Breast epithelium (tissue), 4 donors: Measurements from ENCODE around the gene REL. TPM values are rescaled to one million over a fixed set of nuclear protein-coding genes. Genes with fewer than 3 reads are reported as not detected.

Experiments used
- DNase-seq, 2 donors: peaks; one replicate each; pipeline ENCODE4 v3.0.0-alpha.2; 2019; ENCODE audit warnings: low spot score in 2 of 2
- H3K27ac ChIP-seq, 2 donors: fragments of 200-600 bp; sonication (generic) in 1 of 2; one replicate each; pipeline ENCODE4 v1.5.1; 2016 to 2019; ENCODE audit warnings: mild to moderate bottlenecking in 1 of 2
- H3K27me3 ChIP-seq, 2 donors: fragments of 200-600 bp; sonication (generic) in 1 of 2; one replicate each; pipeline versions ENCODE4 v1.5.1 to v1.6.0; 2017 to 2019; ENCODE audit warnings: control low read depth in 1 of 2, mild to moderate bottlenecking in 1 of 2
- H3K36me3 ChIP-seq: fragments of 200-600 bp; one replicate; pipeline ENCODE4 v1.5.1; 2019
- H3K4me1 ChIP-seq, 2 donors: fragments of 200-600 bp; sonication (generic); one replicate each; pipeline ENCODE4 v1.5.1; 2016 to 2019; ENCODE audit warnings: control low read depth in 1 of 2
- H3K4me3 ChIP-seq, 3 donors: fragments of 200-600 bp; sonication (generic); 1 replicate in 2 of 3; 2 replicates in 1 of 3; pipeline ENCODE4 v1.5.1; 2016 to 2019; ENCODE audit warnings: mild to moderate bottlenecking in 3 of 3, moderate library complexity in 2 of 3
- H3K9me3 ChIP-seq, 2 donors: fragments of 200-600 bp; sonication (generic) in 1 of 2; one replicate each; pipeline ENCODE4 v1.5.1; 2016 to 2019; ENCODE audit warnings: control low read depth in 1 of 2
- CTCF ChIP-seq, 3 donors: fragments of 450-650 bp; IDR thresholded peaks; one replicate each; pipeline ENCODE4 v1.5.1; 2016 to 2017; ENCODE audit warnings: antibody characterized with exemption in 3 of 3, mild to moderate bottlenecking in 3 of 3, moderate library complexity in 3 of 3
- POLR2A ChIP-seq: fragments of 450-650 bp; IDR thresholded peaks from one replicate; pipeline ENCODE4 v1.6.1; 2016; ENCODE audit warnings: antibody characterized with exemption, mild to moderate bottlenecking, moderate library complexity
- POLR2AphosphoS5 ChIP-seq, 3 donors: sonication (generic); formaldehyde crosslinking; IDR thresholded peaks; one replicate each; pipeline ENCODE4 v1.6.1; 2017; ENCODE audit warnings: antibody characterized with exemption in 3 of 3
- intact Hi-C: fragments of 100-400 bp; cut with DNase I; formaldehyde crosslinking; loops from one replicate; pipeline ENCODE4 v1.15.1; 2023; ENCODE audit warnings: low total_unique reads
- total RNA-seq, 3 donors: library from RNA; depleted of rRNA; stranded (reverse); fragments of >200 nt; gene quantifications; one replicate each; pipeline ENCODE4 v1.1.0, GENCODE V29; 2016

REL gene
- total RNA-seq = 10 to 100 TPM; 17.0 to 49.0 (median 21.1) TPM

- H3K36me3 ChIP-seq = no peaks in the 10 kb centered on the region
- H3K4me1 ChIP-seq = no peaks in the 10 kb centered on the region
- peak within 1 kb of the TSS; percentile 99 for H3K27ac ChIP-seq
- no peaks in the 10 kb centered on the region for H3K9me3 ChIP-seq
- no peaks in the 10 kb centered on the region for H3K27me3 ChIP-seq
- peak in 2 of 3 donors; percentile 28 to 40 for TF ChIP-seq CTCF (IDR thresholded peaks at IDR 0.05)
- peak; percentile 61 for TF ChIP-seq POLR2A
- TF ChIP-seq POLR2AphosphoS5 (IDR thresholded peaks at IDR 0.05) = peak; percentile 68 to 96 (median 73)
- intact Hi-C loops = no loop called here
- H3K4me3 ChIP-seq = peak within 1 kb of the TSS; percentile 83 to 92 (median 90)
- peak; percentile 82 to 89 for DNase-seq
These were observed at the start of gene REL for GRCh38 chr2:60881047-60881932. TSS of gene REL (plus strand) at chr2:60881574. CDS start at chr2:60881841, 267 bp downstream.

- H3K36me3 ChIP-seq = no peaks in the 10 kb centered on the region
- H3K9me3 ChIP-seq = no peaks in the 10 kb centered on the region
- H3K4me3 ChIP-seq = no peak overlapping the region
- H3K27ac ChIP-seq = no peak overlapping the region
- no peaks in the 10 kb centered on the region for H3K27me3 ChIP-seq
- H3K4me1 ChIP-seq = no peaks in the 10 kb centered on the region
- TF ChIP-seq CTCF (IDR thresholded peaks at IDR 0.05) = no peak
- TF ChIP-seq POLR2AphosphoS5 (IDR thresholded peaks at IDR 0.05) = no peak
- no peak for TF ChIP-seq POLR2A
- no peak for DNase-seq
- intact Hi-C loops = no loop called here
These were observed 49.5 kb upstream of the REL start for GRCh38 chr2:60831921-60832320.

- Histone ChIP-seq H3K27me3 (no peaks in the 10 kb centered on the region), H3K4me3 (no peak overlapping the region), H3K9me3 (no peaks in the 10 kb centered on the region), H3K36me3 (no peaks in the 10 kb centered on the region), H3K27ac (no peak overlapping the region), H3K4me1 (no peaks in the 10 kb centered on the region)
- TF ChIP-seq POLR2AphosphoS5 (IDR thresholded peaks at IDR 0.05) (no peak), POLR2A (no peak), CTCF (IDR thresholded peaks at IDR 0.05) (no peak)
- no peak for DNase-seq
- intact Hi-C loops = no loop called here
These were observed 48.8 kb upstream of the REL start for GRCh38 chr2:60832621-60833020.

GRCh38 chr2:60834270-60834717 is 47.1 kb upstream of the REL start:
- Histone ChIP-seq H3K4me1 (no peaks in the 10 kb centered on the region), H3K9me3 (no peaks in the 10 kb centered on the region), H3K27me3 (no peaks in the 10 kb centered on the region), H3K27ac (no peak overlapping the region), H3K36me3 (no peaks in the 10 kb centered on the region), H3K4me3 (no peak overlapping the region)
- no peak for DNase-seq
- intact Hi-C loops = no loop called here
- TF ChIP-seq POLR2A (no peak), CTCF (IDR thresholded peaks at IDR 0.05) (no peak), POLR2AphosphoS5 (IDR thresholded peaks at IDR 0.05) (no peak)

GRCh38 chr2:60836491-60836890 is 44.9 kb upstream of the REL start:
- intact Hi-C loops = no loop called here
- H3K27me3 ChIP-seq = no peaks in the 10 kb centered on the region
- no peak overlapping the region for H3K27ac ChIP-seq
- no peaks in the 10 kb centered on the region for H3K9me3 ChIP-seq
- DNase-seq = no peak
- no peaks in the 10 kb centered on the region for H3K36me3 ChIP-seq
- no peak overlapping the region for H3K4me3 ChIP-seq
- TF ChIP-seq CTCF (IDR thresholded peaks at IDR 0.05) (no peak), POLR2AphosphoS5 (IDR thresholded peaks at IDR 0.05) (no peak), POLR2A (no peak)
- no peaks in the 10 kb centered on the region for H3K4me1 ChIP-seq
